Neural cell (in vitro differentiated cells): ENCODE measurements around the gene KCNG3.

ENCODE experiments used
- EZH2 ChIP-seq: fragments of 200-600, 300-800 bp; shearing (Covaris generic), sonication (generic); IDR thresholded peaks from 2 replicates; pipeline ENCODE4 v1.6.1; 2014; ENCODE audit warnings: antibody characterized with exemption, low read length, borderline replicate concordance, mild to moderate bottlenecking; ENCODE audit not compliant: insufficient read depth, poor library complexity, severe bottlenecking
- POLR2AphosphoS5 ChIP-seq: IDR thresholded peaks from 2 replicates; pipeline ENCODE4 v1.6.1; 2012
- RAD21 ChIP-seq: fragments of 450-650 bp; conservative IDR thresholded peaks from 2 replicates; pipeline ENCODE4 v1.6.1; 2014; ENCODE audit warnings: antibody characterized with exemption, mild to moderate bottlenecking, moderate library complexity
- SMC3 ChIP-seq: fragments of 450-650 bp; conservative IDR thresholded peaks from 2 replicates; pipeline ENCODE4 v1.6.1; 2014; ENCODE audit warnings: antibody characterized with exemption, mild to moderate bottlenecking, moderate library complexity; ENCODE audit not compliant: poor library complexity
- TF ChIP-seq, protein P1 (sequence below): fragments of 450-650 bp; IDR thresholded peaks from 2 replicates; pipeline ENCODE4 v1.5.1; 2014; ENCODE audit warnings: antibody characterized with exemption, mild to moderate bottlenecking, moderate library complexity; ENCODE audit not compliant: poor library complexity, severe bottlenecking

- TF ChIP-seq RAD21 (no peak), EZH2 (no peak), POLR2AphosphoS5 (no peak), SMC3 (no peak)
- TF ChIP-seq, protein P1, sequence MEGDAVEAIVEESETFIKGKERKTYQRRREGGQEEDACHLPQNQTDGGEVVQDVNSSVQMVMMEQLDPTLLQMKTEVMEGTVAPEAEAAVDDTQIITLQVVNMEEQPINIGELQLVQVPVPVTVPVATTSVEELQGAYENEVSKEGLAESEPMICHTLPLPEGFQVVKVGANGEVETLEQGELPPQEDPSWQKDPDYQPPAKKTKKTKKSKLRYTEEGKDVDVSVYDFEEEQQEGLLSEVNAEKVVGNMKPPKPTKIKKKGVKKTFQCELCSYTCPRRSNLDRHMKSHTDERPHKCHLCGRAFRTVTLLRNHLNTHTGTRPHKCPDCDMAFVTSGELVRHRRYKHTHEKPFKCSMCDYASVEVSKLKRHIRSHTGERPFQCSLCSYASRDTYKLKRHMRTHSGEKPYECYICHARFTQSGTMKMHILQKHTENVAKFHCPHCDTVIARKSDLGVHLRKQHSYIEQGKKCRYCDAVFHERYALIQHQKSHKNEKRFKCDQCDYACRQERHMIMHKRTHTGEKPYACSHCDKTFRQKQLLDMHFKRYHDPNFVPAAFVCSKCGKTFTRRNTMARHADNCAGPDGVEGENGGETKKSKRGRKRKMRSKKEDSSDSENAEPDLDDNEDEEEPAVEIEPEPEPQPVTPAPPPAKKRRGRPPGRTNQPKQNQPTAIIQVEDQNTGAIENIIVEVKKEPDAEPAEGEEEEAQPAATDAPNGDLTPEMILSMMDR, result no peak
Observed at GRCh38 chr2:42464631-42465030, 29.2 kb downstream of the KCNG3 start.
